KBM-7 (cell line): ENCODE data around the gene ZNF883.
A peak's percentile ranks its signal among the peaks of the same experiment; 100 is the strongest.
"Not testable (repeated sequence)": the region's sequence is repeated elsewhere in the genome, so short reads cannot be mapped to it uniquely, and the experiment has no call there.

ENCODE experiments used
- DNase-seq: peaks from one replicate; pipeline ENCODE4 v3.0.0-alpha.2; 2015
- in situ Hi-C: fragments of 300-500 bp; cut with MboI; formaldehyde crosslinking; loops from 2 replicates; pipeline ENCODE4 v1.14.3; 2020; ENCODE audit warnings: low sequenced_read_pairs, low pct_unique_long_range_greater_than_20kb, mixed read lengths

Gene ZNF883

GRCh38 chr9:113011911-113012381 is at the start of gene ZNF883:
ZNF883 (minus strand) TSS chr9:113012192.
- DNase-seq = no peak
- in situ Hi-C loops = no loop called here

DNA sequence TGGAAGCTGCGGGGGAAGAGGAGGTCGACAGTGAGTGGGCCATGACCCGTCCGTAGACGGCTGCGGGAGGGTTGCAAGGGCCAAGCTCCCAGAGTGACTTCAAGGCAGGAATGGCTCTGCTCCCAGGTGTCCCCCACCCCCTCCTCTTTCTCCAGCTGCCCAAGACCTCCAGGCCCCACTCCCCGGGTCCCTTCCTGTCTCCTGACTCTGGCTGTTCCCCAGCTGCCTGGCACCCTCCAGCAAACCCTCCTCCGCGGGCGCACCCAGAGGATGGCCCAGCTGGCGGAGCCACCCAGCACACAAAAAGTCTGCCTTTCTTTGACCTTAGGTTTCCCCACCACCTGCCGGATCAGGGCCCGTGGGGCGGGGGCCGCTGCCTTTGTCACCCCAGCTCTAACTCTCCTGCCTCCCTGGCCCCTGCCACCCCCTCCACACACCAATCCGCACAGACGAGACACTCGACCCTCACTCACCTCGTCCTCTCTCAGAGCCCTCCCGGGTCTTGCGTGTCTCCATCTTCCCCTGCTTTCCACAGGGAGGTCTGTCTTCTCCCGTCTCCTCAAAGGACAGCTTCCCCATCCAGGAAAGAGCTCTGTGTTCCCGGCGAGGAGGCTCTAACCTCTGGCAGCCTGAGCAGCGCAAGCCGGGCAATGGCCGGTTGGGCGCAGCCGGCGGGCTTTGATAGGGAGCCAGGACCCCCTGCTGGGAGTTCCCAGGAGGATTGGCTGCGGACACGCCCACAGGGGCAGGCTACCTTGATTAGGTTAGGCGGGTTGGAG is 49.3 kb upstream of the ZNF883 start:
- DNase-seq, in situ Hi-C loops: not testable (repeated sequence)

GRCh38 chr9:113059581-113060284 is 47.7 kb upstream of the ZNF883 start:
- DNase-seq, in situ Hi-C loops: not testable (repeated sequence)

DNA sequence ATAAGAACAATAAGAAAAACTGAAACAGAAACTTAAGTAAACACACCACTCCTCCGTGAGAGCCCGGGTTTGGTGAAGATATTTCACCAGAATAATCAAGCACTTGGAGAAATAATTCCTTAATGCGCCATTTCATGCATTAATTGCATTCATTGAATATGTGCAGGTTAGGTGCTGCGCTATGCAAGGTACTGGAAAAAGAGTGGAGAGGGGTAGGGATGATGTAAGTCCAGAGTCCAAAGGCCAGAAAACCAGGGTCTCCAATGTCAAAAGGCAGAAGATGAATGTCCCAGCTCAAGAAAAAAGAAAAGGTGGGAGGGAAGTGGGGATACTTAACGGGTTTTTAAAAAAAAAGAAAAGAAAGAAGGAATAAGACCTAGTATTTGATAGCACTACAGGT is 45.2 kb upstream of the ZNF883 start:
- DNase-seq = no peak
- in situ Hi-C loops = no loop called here

GRCh38 chr9:113056191-113057106 is 44.5 kb upstream of the ZNF883 start, which contains the start of gene ZFP37:
ZFP37 (minus strand) TSS chr9:113056724; CDS start chr9:113056688, 36 bp downstream.
- in situ Hi-C loops = no loop called here

GRCh38 chr9:113042884-113043657 is 31.1 kb upstream of the ZNF883 start:
- DNase-seq = peak; percentile 9
- in situ Hi-C loops = no loop called here

More at GRCh38 chr9:113056191-113057106, 44.5 kb upstream of the ZNF883 start, which contains the start of gene ZFP37:
- no peak for DNase-seq

DNA sequence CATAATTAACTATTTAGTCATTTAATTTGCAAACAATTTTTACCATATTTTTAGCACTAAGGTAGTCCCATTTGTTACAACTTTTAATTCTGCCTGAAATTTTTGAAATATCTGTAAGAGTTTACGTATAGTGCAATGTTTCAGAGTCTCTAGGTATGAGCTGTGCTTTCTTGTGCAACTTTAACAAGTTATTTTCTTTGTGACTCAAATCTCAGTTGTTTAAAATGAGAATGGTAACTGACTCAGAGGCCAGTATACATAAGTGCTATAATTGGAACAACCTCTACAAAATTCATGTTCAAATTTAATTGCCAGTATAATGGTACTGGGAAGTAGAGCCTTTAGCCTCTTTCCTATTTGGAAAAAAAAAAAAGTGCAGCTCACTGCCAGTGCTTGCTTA is 14.2 kb upstream of the ZNF883 start:
- in situ Hi-C loops = no loop called here
- no peak for DNase-seq

DNA sequence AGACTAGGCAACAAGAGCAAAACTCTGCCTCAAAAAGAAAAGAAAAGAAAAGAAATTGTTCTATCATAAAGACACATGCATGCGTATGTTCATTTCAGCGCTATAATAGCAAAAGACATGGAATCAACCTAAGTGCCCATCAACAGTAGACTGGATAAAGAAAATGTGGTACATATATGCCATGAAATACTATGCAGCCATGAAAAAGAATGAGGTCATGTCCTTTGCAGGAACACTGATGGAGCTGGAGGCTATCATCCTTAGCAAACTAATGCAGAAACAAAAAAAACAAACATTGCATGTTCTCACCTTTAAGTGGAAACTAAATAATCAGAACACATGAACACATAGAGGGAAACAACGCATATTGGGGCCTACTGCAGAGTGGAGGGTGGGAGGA is 6.3 kb upstream of the ZNF883 start:
- in situ Hi-C loops = no loop called here
- DNase-seq = no peak

- in situ Hi-C loops = no loop called here
- DNase-seq = no peak
Measured at GRCh38 chr9:113012492-113012891, 500 bp upstream of the ZNF883 start.

DNA sequence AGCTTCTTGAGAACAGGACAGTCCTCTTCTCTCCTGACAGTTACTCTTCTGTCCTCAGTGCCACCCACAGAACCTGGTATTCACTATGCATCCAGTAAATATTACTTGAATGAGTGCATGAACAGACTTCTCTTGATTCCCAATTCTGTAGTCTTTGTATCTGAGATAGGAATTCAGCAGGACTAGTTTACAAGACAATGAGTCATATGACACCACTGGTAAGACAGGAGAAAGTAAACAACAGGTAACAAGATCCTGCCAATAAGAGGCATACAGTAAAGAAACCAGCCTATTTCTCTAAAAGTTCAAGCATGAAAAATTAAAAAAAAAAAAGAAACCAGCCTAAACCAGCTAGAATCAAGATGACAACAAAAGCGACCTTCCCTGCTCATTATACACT is 6.2 kb downstream of the ZNF883 start:
- DNase-seq = no peak
- in situ Hi-C loops = no loop called here

GRCh38 chr9:112997236-112997941 is 14.6 kb downstream of the ZNF883 start:
- in situ Hi-C loops = no loop called here
- peak; percentile 13 for DNase-seq

GRCh38 chr9:112971415-112971814 is 40.6 kb downstream of the ZNF883 start:
- in situ Hi-C loops = no loop called here
- peak; percentile 18 for DNase-seq

DNA sequence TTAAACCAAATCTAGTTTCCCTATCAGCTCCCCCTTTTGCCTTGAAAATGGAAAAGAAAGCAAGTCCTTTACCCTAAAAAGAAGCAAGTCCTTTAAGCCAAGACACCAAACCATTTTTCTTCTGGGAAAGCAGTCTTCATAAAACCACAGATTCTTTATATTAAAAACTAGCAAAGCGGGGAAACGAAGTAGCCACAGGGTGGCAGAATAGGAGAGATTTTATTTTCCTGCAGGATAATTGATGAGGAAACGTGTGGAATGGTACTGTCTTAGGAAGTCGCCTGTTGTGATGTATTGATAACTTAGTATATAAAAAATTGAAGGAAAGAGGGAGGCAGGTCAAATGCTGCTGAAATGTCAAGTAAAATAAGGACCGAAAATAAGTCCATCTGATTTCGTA is 41.1 kb downstream of the ZNF883 start:
- peak; percentile 6 for DNase-seq

DNA sequence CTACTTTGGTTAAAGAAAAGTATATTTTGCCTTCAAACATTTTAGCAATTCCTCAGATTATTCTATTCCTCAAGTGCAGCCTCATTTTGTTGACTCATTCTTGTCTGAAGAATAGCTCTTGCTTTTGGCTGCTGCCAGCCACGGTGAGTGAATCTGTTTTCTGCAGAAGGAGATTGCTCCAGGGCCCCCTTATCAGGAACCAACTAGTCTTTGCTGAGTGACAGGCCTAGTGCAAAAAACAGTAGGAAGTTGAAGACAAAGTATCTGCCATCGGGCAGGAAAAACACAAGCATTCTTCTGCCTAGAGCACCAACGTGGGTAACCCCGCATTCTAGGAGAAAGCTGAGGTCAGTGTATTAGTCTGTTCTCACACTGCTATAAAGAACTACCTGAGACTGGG is 42.3 kb downstream of the ZNF883 start:
- in situ Hi-C loops = no loop called here

More for the DNA sequence above, 41.1 kb downstream of the ZNF883 start:
- in situ Hi-C loops = no loop called here

DNA sequence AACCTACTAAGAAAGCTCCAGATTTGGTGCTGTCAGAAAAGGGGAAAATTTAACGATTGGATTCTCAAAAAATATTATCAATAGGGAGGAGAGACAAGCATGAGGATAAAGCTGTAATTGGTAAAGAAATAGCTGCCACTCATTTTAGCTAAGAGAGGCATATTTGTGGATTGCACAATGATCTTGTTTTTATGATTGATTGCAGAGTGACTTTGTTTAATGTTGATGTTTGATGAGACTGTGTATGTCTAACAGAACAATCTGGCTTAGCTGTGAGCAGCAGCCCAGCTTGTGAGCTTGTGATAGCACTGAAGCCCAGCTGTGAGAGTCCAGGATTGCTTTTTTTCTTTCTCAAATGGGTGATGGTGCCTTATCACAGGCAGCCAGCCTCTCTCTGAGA is 56.4 kb downstream of the ZNF883 start:
- in situ Hi-C loops = no loop called here
- no peak for DNase-seq

More for the DNA sequence above, 42.3 kb downstream of the ZNF883 start:
- DNase-seq = no peak

DNA sequence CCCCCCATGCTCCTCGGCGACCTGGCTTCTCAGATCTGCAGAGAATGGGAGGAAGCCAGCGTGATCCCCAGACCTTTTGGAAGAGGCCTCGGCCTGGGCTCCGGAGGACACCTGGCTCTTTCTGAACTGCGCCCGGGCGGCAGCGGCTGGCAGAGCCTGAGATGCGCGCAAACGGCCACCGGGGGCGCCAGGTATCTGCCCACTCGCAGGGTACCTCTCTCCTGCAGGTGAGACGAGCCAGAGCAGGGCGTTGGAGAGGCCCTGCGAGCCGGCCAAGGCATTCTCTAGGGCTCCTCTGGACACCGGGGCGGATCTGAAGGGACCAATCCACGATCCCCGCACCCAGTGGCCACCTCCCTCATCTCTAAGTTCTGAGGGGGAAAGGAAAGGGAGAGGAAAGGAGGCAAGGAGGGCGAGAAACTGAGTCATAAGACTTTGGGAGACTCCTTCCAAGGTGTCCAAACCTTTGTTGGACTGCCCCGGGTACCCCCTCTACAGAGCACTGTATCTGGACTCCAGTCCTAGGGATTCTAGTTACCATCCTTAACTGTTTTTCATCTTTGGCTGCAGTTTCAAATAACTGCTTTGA is 66.3 kb downstream of the ZNF883 start:
- DNase-seq = peak; percentile 6

DNA sequence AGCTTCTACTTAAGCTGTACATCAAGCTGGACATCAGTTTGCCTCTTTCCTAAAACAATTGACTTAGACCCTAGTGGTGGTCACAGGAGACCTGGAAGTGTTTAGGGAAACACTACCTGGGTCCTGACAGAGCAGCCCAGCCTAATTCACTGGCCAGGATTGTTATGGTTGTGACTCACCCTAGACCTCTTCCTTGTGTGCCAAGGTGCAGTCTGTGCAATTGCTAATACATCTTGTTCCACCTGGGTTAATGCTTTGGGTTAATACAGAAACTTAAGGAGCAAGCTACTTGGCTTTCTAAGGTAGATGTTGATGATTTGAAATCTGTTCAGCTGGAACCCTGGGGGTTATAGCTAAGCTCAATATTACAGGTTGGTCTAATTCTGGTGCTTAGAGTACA is 72.6 kb downstream of the ZNF883 start:
- in situ Hi-C loops = no loop called here
- no peak for DNase-seq

More for the DNA sequence above, 66.3 kb downstream of the ZNF883 start:
- in situ Hi-C loops = no loop called here

DNA sequence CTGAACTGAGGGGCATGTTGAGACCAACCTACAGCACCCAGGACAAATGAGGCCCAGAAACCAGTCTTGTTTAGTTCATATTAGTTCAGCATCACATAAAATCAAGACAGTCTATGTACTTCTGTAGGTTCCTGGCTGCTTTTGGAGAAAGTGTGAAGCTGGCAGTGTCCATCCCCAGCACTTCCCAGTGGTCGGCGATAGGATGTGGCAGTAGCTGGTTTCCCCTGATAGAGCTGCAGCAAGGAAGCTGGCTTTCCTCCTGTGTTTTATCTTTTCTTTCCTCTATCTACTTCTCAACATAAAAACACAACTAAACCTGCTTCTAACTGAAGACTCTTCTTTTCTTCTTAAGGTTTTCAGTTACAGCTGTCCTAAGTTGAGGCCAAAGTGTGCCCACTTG is 78.3 kb downstream of the ZNF883 start:
- in situ Hi-C loops = no loop called here
- DNase-seq = no peak
